Activated T-helper 1 cell treated with anti-CD3 and anti-CD28 coated beads, Interleukin-2, amount 50 U/mL, for 16 hours (primary cell): ENCODE results near the gene PRB2.
"Not testable (repeated sequence)": the region's sequence is repeated elsewhere in the genome, so short reads cannot be mapped to it uniquely, and the experiment has no call there.

ENCODE experiments used
- DNase-seq, 2 donors: peaks; one replicate each; pipeline ENCODE4 v3.0.0-alpha.2; 2020; ENCODE audit warnings: low read depth in 1 of 2, low spot score in 1 of 2

PRB2 gene

GRCh38 chr12:11395467-11395866, at the start of gene PRB2:
Gene PRB2 (minus strand): TSS chr12:11395567. CDS start chr12:11395529, 38 bp downstream.
- not testable (repeated sequence) for DNase-seq

- DNase-seq: no peak
Observed at GRCh38 chr12:11437966-11438365, 42.6 kb upstream of the PRB2 start.

- no peak for DNase-seq
Observed at GRCh38 chr12:11433664-11434063, 38.3 kb upstream of the PRB2 start.

GRCh38 chr12:11431486-11431885, 36.1 kb upstream of the PRB2 start:
- no peak for DNase-seq

GRCh38 chr12:11427341-11427740, 32.0 kb upstream of the PRB2 start:
- no peak for DNase-seq

- no peak for DNase-seq
Observed at GRCh38 chr12:11412731-11413130, 17.4 kb upstream of the PRB2 start.

GRCh38 chr12:11408096-11408495, 12.7 kb upstream of the PRB2 start:
- no peak for DNase-seq

- DNase-seq: no peak
Observed at GRCh38 chr12:11397366-11397765, 2.0 kb upstream of the PRB2 start.

- DNase-seq: not testable (repeated sequence)
Observed at GRCh38 chr12:11391456-11391855, 3.9 kb downstream of the PRB2 start.

GRCh38 chr12:11377420-11377819, 17.9 kb downstream of the PRB2 start:
- not testable (repeated sequence) for DNase-seq

GRCh38 chr12:11361151-11361550, 34.2 kb downstream of the PRB2 start:
- DNase-seq: no peak

- not testable (repeated sequence) for DNase-seq
Observed at GRCh38 chr12:11360205-11360883, 35.0 kb downstream of the PRB2 start.

- not testable (repeated sequence) for DNase-seq
Observed at GRCh38 chr12:11351736-11352135, 43.6 kb downstream of the PRB2 start.

GRCh38 chr12:11348439-11348838, 46.9 kb downstream of the PRB2 start:
- no peak for DNase-seq

- no peak for DNase-seq
Observed at GRCh38 chr12:11347810-11348209, 47.6 kb downstream of the PRB2 start.

- no peak for DNase-seq
Observed at GRCh38 chr12:11344500-11344899, 50.9 kb downstream of the PRB2 start.
